ENCODE data around the gene ICAM2.
A peak's percentile ranks its signal among the peaks of the same experiment; 100 is the strongest.

ICAM2 gene

DNA sequence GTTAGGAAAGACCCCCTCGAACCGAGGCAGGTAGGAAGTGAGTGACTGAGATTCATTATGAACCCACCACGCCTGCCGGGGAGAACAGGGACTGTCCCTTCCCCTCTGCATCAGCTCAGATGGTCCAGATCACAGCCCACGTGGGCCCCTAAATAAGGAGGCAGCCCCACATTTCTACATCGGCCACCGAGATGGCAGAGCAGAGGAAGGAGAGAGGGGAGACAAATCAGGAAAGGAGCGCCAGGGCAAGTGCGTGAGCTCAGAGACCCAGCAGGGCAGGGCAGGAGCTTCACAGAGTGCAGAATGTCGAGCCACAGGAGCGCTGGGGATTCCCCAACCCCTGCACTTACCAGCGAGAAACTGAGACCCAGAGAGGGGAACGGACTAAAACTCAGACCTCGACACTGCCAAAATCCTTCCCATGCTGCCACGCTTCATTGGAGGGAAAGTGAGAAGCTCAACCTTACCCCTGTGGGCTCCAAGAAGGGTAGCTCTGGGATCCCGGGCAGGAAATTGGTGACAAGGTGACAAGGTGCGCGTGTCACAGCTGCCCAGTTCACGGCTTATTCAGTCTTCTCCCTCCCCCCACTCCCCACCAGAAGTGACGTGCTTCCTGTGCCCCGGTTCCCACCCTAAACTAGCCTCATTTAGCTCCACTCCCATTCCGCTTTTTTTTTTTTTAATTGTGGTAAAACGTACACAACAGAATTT, at the start of gene ICAM2:
Gene ICAM2, minus strand, starts transcription at position 578 of the 711 bp plus-strand sequence. CDS start 13,942 bp downstream, outside the sequence.
- DNase-seq (ENCODE audit: low spot score), result no peak

DNA sequence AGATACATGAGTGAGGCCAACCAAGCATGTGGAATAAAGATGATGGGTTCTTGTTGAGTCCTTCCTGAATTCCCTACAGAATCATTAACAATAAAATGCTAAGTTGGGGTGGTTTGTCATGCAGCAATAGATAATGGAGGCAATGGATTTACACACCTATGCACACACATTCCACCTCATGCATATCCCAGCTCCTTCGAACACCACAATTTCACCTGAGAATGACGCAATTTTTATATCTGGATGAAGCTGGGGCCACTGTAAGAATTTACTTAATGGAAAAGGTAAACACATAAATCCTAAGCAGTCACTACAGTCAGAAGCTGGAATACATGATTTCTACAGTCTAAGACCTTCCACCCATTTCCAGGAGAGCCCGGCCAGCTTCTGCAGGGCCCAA, 49.8 kb upstream of the ICAM2 start:
- DNase-seq (ENCODE audit: low spot score), result no peak

DNA sequence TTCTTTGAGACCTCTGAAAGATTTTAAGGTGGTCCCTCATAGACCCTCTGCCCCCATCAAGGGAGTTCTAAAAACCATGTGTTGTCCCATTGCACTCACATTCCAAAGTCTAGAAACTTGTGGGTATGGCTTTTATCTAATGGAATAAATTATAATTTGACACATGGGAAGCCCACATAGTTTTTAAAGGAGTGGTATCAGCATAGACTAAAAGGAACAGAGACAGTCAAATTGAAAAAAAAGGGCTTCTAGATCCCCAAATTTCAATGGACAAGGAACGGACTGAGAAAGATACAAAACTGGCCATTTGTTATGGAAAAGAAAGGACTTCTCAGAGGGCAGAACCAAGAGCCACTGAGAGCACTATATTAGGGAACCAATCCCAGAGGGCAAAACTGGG, 48.7 kb upstream of the ICAM2 start:
- no peak for DNase-seq (ENCODE audit: low spot score)

DNA sequence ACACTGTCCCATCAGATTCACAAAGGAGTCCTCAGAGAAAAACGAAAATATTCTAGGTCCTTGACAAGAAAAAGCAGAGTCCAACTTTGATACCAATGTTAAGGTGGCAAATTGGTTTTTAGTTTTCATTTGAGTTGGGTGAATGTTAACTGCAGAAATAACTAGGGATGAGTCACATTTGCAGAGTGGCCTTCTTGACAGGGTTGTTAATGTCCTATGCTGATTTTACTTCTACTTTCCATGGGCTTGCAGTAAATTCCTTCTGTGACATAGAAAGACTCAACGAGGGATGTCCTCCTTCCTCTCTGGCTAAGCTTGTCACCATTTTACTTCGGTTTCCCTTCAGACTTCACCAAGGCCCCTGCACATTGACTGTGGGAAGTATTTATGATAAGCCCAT, 47.2 kb upstream of the ICAM2 start:
- no peak for DNase-seq (ENCODE audit: low spot score)

DNA sequence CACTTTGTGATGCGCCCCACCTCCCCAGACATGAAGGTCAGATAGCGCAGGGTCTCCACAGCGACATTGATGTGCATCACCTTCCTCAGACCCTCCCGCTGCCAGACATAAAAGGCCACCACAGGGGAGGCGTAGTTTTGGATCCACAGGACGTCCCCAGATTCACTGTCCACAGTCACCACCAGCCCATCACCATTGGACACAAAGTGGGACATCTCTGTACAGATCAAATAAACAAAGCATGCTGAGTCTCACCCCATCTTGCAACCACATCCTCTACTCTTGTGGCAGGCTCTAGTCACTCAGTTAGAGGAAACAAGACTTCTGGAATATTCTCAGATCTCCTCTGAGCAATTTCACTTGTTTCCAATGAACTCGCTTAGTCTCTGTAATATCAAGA, 46.3 kb upstream of the ICAM2 start:
- DNase-seq (ENCODE audit: low spot score), result no peak

DNA sequence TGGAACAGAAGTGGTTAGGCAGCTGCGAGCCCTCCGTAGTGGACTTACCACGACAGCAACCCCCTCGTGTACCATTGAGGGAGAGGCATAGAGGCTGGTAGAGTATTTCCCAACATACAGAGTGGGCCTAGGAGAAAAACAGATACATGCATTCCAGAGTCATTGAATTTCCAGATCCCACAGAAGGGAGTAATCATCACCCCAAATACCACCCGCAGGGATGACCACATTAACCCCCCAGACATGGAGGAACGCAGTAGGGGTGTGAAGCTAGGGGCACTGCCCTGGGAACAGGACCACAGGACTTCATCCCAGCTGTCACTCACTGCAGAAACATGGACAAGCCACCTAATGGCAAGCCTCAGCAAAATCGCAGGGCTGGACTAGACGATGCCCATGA, 44.7 kb upstream of the ICAM2 start:
- DNase-seq (ENCODE audit: low spot score), result no peak

DNA sequence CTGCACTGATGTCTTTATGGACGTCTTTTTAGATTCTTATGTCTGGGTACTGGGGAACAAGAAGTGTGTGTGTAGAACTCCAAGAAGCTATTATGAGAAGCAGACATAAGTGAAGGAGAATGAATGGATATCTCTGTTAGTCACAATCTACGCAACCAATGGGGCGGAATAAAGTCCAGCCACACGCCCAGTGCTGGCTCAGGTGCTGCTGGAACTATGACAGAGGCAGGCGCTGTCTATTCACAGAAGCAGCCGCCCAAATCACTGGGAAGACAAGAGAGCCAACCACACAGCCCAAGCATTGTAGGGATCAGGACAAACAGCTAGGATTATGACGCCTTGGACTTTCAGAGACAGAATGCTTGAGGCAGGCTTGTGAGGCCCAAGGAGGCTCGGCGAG, 43.9 kb upstream of the ICAM2 start:
- DNase-seq (ENCODE audit: low spot score), result no peak

DNA sequence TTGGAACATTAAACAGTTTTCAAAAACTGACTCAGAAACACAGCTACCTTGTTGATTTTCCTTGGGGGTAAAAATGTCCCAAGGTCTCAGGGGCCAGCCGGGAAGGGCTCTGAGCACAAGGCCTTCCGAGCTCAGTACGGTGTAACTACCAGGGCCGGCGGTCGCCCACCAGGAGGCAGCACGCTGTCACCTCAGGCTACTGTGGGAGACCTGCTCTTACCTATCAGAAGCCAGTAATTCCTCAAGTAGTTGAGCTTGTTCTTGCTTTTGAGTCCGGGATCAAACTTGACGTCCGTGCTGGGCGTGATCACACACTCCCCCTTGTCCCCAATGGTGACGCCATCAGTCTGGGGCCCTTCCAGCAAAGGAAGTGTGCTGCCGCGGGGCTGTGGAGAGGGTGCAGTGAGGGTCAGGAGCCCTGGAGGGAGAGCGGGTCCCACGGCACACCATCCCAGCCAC, 43.4 kb upstream of the ICAM2 start:
- peak; percentile 22 for DNase-seq (ENCODE audit: low spot score)

DNA sequence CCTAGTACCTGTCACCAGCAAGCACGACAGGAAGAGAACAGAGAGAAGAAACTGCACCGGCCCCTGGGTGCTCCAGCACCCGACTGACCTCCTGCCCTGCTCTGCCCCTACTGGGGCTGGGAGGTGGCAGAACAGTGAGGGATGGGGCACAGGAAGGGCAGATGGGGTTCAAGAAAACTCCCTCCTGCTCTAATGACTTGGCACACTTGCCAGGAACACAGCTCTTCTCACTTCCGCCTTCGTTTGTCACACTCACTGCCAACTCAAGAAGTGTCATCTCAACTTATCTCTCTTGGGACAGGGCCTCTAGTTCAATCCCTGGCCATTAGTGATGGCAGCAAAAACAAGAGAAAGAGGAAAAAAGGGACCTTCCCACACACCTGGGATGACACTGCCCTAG, 42.7 kb upstream of the ICAM2 start:
- no peak for DNase-seq (ENCODE audit: low spot score)

DNA sequence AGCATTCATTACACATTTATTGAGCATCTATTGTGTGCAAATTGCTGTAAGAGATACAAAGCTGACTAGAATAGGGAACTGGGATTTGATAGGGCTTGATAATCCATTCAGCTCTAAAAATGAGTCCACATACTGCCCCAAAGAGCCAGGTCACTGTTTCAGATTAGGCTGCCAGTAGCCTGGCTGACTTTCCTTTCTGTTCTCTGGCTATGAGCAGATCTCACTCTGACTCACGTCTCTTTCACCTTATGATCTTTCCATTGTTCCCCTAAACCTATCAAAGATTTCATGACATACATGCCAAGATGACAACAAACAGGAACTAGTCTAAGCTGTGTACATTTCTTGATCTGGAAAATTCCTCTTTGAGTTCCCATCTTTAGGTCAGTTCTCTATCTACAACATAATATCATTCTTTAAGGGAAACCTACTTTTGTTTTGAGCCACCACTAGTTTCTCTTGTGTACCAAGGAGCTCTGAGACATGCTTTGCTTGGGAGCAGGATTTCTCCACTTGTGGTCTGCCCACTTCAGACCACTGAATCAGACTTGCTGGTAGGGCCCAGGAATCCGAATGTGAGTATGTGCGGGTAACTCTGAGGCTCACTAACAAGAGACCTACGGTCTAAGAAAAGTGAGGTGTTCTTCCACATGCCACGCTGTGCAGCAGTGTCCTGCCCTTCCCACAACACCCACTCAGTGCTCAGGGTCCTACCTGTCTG, 40.9 kb upstream of the ICAM2 start:
- DNase-seq (ENCODE audit: low spot score), result no peak

DNA sequence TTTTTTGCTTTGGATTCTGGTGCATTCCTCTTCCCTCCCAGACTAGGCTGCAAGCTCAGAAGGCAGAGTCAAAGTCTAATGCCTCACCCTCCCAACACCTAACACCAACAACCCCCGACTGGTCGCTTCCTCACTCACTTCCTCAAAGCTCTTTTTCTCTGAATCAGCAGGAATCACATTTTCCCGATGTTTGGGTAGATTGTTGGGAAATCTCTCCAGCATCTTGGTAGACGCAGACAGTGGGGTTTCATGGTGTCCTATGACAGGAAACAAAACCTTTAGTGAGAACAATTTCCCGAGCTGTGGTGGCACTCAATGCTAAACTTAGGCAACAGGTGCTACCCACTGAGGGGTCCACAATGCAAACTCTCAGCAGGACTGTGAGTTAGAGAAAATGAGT, 39.9 kb upstream of the ICAM2 start:
- DNase-seq (ENCODE audit: low spot score), result no peak

DNA sequence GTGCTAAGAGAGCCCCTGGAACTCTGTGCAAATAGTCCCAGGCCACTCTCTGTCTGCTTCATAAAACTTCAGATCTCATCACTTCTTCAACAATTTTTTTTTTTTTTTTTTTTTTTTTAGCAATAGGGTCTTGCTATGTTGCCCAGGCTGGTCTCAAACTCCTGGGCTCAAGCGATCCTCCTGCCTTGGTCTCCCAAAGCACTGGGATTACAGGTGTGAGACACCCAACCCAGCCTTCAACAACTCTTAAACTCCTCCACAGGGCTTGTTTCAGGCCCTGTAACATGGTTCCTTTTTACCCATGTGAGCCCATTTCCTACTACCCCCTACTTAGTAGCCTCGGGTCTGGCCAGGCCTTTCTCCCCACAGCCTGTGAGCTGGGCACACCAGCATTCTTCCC, 39.3 kb upstream of the ICAM2 start:
- DNase-seq (ENCODE audit: low spot score), result no peak

DNA sequence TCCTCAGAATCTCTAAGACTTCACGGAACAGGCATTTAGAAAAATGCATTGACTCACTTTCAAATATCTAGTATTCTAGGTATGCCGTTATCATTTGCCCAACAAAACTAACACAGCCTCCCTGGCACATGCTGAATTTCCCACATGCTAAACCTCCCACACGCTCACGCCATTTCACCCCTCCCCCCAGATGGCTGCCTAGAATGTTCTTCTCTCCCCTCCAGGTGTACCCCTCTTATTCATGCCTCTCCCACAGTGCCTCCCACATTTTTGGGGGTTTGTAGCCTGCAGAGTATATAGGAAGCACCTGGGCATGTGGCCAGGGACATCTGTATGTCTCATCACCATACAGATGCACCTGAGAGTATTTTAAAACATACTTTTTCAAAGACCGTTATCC, 38.2 kb upstream of the ICAM2 start:
- no peak for DNase-seq (ENCODE audit: low spot score)

DNA sequence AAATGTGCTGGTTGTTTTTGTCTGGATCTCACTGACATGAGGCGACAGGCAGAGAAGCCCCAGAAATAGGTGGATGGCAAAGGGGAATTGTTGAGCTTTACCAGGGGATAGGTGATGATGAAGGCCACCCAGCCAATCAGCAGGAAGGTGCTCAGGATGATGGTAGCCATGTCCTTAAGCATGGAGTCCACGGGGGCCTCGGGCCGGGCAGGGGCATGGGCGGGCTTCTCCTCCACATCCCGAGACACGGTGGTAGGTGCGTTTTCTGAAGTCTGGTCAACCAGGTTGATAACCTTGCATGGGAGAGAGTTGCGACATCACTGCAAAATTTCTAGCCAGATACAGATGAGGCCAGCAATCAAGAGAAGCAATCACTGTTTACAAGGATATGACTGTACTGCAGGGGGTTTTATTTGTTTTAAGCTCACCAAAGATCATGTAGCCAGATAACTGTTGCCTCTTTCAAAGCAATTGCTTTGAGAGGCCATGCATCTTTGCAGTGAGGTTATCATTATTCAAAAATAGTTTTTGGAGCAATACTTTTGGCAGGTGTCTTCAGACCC, 37.3 kb upstream of the ICAM2 start:
- no peak for DNase-seq (ENCODE audit: low spot score)

DNA sequence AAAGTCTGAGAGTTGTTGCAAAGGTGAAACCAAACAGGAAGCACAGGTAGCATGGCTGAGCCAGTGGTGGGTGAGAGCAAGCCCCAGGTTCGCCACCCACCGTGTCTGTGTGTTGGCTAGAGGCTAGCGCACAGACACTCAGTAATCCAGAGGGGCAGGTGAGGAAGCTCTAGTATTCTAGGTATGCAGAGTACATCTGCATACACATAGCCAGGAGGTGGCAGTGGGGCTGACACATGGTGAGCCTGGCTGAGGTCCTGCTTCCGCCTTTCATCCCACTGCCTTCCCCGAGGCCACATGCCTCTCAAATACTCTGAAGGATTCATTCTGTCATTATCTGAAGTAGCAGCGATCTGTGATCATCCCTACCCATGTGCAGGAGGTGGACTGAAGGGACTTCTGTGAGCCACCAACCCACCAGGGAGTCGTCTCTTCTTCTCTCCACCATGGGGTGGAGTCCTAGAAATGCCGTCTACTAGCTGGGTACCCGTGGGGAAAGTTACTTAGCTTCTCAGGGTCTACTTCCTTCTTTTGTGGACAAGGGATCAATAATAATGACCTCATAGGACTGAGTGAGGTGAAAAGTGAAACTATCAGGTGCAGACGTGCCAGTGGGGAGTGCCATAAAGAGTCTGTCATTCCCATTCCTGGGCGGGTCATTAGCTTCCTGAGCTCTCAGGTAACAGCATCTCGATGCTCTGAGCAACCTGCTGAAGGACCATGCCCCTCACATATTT, 36.0 kb upstream of the ICAM2 start:
- DNase-seq (ENCODE audit: low spot score), result no peak

DNA sequence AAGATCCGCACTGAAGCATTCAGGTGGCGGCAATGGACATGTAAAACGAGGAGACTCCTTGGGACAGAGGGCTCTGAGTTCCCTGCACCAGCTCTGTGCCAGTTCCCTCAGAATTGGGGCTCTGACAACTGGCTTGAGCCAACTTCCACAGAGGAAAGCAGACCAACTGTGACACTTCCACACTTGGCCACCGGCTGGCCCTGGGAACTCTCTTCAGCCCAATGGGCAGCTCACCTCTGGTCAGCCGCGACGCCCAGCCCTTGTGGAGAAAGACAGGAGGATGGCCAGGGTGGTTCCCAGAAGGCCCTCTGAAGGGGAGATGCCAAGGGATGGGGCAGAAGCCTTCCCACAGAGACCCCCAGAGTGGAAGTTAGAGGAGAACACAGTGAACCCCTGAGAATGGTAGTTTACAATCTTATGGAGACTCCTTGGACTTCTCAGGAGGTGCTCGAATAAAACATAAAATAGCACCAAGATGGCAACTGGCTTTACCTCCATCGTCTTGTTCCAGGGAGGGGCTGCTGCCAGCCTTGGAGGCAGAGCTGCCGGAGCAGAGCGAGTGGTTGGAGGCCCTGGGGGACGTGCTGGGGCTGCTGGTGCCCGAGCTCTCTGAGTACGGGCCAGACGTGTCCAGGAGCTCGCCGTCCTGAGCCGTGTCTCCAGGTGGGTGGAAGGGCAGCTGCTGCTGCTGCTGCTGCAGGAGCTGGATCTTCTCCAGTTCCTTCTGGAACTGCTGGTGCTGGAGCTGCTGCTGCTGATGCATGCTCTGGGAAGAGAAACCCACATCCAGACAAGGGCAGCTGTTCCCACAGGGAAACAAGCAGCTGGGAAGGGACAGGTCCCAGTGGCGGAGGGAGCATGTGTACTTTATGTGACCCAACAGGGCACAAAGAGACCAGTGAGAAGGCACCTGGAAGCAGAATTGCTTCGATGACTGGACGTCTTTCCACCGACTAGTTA, 35.0 kb upstream of the ICAM2 start:
- DNase-seq (ENCODE audit: low spot score), result no peak

DNA sequence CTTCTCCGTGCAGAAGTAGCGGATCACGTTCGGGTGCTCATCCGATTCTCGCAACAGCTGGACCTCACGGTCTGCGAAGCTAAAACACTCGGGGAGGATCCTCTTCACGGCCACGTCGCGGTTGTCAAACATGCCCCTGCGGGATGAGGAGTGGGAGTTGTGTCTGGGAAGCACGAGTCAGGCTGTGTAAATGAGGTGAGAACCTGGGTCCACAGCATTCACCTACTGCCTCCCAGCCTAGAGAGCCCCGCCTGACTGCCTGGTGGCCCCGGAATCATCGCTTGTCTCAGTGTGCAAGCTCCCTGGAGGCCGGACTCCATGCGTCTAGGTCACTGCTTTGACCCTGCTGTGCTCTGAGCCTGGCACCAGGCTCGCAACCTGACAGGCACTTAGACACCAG, 33.9 kb upstream of the ICAM2 start:
- no peak for DNase-seq (ENCODE audit: low spot score)

DNA sequence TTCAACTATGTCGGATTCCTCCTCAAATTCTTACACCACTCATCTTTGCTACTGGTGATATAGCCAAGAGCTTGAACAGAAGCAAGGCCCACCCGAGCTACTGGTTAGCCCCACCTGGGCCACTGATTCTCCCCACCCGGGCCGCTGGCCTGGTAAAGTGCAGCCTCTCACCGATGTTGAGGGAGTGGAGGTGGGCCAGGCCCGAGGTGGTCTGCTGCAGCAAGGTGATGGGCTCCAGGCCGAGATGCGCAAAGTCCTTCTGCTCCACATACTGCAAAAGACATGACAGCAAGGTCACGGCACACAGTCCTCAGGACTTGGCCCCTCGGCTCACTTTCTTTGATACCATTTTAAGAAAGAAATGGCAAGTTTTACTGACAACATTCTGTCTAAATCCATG, 32.7 kb upstream of the ICAM2 start:
- no peak for DNase-seq (ENCODE audit: low spot score)

DNA sequence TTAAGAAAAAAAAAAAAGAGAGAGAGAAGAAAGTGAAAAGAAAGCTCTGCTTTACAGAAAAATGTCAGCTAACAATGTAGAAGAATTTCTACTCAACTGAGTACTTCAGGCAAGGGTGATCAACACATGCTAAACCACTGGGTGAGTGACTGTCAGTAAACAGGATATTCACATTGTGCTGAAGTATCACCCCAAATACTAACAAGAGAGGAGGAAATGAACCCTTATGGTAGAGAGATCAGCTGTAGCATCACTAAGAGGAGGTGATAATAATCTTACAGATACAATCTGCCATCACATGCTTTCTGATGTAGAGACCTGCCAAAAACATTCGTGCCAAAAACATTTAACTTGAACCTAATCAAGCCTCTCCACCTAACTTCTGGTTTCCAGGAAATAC, 30.7 kb upstream of the ICAM2 start:
- no peak for DNase-seq (ENCODE audit: low spot score)

DNA sequence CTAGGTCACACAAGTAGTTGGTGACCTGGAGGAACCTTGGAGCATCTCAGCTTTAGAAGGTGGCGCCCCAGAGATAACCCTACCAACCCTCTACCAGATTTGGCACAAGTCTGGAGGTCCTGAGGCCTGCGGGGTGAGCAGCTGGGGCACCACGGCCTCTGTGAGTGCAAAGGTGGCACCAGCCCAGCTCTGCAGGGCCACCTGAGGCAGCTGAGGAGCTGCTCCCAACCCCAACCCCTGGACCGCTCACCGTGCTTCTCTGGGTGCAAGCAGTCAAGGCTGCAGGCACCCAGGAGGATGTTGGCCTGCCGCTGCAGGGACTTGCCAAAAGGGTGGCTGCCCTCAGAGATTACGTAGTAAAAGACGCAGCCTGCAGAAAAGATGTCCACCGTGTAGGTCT, 28.4 kb upstream of the ICAM2 start:
- DNase-seq (ENCODE audit: low spot score), result no peak

DNA sequence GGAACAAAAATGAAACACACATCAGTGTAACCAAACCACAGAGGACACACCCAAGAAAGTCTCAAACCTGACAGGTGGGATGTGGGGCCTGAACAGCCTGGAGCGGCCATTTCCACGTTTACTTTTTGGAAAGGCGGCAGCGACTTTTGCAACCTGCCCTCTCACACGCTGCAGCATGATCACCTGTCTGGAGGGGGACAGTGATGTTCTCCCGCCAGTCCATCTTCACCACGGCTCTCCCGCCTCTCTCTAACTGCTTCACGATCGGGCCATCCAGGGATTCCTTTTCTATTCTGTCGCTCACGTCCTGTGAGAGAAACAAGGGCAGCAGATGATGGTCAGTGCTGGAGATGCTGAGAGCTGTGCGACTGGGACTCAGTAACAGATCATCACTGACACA, 24.7 kb upstream of the ICAM2 start:
- no peak for DNase-seq (ENCODE audit: low spot score)
